Measurements from ENCODE around the gene IER5.
"Not testable (repeated sequence)": the region's sequence is repeated elsewhere in the genome, so short reads cannot be mapped to it uniquely, and the experiment has no call there.

IER5 gene

DNA sequence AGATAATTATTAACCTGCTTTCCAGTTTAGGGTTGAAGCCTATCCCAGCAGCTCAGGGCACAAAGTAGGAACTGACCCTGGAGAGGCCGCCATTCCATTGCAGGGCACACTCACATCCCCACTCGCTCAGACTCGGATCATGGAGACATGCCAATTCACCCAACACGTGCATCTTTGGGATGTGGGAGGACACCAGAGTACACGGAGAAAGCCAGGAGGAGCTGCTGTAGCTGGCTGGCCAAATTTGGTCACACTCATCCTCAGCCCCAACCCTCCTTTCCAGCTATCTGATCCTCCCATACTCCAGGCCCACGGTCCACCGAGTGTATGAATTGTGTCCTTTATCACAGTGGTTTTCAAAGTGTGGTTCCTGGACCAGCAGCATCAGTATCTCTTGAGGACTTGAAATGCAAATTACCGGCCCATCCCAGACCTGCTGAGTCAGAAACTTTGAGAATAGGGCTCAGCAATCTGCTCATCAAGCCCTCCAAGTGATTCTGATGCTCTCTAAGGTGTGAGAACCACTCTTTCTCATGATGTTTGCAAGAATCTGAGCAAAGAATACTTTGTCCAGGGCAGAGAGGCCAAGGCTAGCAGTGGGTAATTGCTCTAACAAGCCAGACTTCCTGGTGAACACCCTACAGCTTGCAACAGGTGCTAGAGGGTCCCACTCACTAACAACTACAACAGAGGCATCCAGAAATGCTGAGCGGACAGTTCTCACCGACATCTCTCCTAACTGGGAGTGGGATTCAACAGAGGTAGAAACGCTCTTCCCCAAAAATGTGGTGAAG is 26.3 kb downstream of the IER5 start:
- Mint-ChIP-seq H3K36me3 (ENCODE audit: insufficient read depth) (no peaks in the 10 kb centered on the region), H3K27me3 (peaks cover 25% of the 10 kb centered on the region), H3K27ac (ENCODE audit: low read depth) (no peak overlapping the region), H3K4me1 (no peaks in the 10 kb centered on the region), H3K9me3 (no peaks in the 10 kb centered on the region), H3K4me3 (no peak overlapping the region)
- no peak for ATAC-seq (replicated peaks; ENCODE audit: extremely low read depth, poor library complexity, severe bottlenecking)
- no peak for DNase-seq (ENCODE audit: low spot score in 2 of 2)

DNA sequence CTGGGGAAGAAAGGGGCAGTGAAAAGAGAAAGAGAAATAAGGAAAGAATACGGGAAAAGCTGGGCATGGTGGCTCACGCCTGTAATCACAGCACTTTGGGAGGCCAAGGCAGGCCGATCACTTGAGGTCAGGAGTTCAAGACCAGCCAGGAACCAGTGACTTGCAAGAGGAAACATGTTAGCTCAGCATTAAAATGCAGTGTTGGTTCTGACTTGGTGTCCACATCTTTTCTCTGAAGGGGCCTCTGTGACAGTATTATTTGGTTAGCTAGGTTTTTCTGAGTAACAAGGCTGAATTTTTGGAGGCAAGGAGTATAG is 26.8 kb downstream of the IER5 start:
- DNase-seq (ENCODE audit: low spot score in 2 of 2) (no peak), ATAC-seq (replicated peaks; ENCODE audit: extremely low read depth, poor library complexity, severe bottlenecking) (no peak)
- H3K27me3 Mint-ChIP-seq, result peaks cover 25% of the 10 kb centered on the region
- no peak overlapping the region for H3K27ac Mint-ChIP-seq (ENCODE audit: low read depth)
- H3K4me1 Mint-ChIP-seq, result no peaks in the 10 kb centered on the region
- no peak overlapping the region for H3K4me3 Mint-ChIP-seq
- H3K36me3 Mint-ChIP-seq (ENCODE audit: insufficient read depth), result no peaks in the 10 kb centered on the region
- H3K9me3 Mint-ChIP-seq, result no peaks in the 10 kb centered on the region

DNA sequence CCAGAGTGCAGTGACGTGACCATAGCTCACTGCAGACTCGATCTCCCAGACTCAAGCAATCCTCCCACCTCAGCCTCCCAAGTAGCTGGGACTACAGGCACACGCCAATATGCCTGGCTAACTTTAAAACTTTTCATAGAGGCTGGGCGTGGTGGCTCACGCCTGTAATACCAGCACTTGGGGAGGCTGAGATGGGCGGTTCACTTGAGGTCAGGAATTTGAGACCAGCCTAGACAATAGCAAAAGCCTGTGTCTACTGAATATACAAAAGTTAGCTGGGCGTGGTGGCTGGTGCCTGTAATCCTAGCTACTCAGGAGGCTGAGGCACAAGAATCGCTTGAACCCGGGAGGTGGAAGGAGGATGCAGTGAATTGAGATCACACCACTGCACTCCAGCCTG is 27.5 kb downstream of the IER5 start:
- not testable (repeated sequence) for ATAC-seq (replicated peaks; ENCODE audit: extremely low read depth, poor library complexity, severe bottlenecking); H3K9me3 Mint-ChIP-seq; H3K27ac Mint-ChIP-seq (ENCODE audit: low read depth)

DNA sequence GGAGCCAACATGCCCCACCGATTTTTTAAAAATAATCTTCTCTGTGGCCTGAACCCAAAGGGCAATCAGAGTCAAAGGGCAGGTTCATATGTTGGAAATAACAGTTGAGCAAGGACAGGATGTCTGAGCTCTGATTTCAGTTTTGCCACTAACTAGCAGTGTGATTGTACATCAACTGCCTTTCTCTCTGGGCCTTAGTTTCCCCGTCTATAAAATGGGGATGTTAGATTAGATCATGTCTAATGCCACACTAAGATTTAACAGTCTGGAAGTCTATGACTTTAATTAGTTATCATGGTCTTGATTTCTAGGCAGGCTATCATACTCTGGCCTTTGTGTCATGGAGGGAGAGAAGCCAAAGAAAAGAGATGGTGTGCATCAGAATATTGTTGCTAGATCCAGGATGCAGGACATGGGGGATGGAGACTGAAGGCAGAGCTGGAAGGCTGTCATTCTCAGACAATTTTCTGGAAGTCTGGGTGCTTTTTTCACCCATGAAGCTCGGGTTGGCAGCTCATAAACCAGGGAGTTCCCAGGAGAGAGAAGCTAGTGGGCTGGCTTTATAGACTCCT is 28.4 kb downstream of the IER5 start:
- no peaks in the 10 kb centered on the region for H3K4me1 Mint-ChIP-seq
- no peak for ATAC-seq (replicated peaks; ENCODE audit: extremely low read depth, poor library complexity, severe bottlenecking)

More for the DNA sequence above, 27.5 kb downstream of the IER5 start:
- DNase-seq (ENCODE audit: low spot score in 2 of 2); H3K4me3 Mint-ChIP-seq; H3K36me3 Mint-ChIP-seq (ENCODE audit: insufficient read depth); H3K4me1 Mint-ChIP-seq: not testable (repeated sequence)
- H3K27me3 Mint-ChIP-seq, result peaks cover 20% of the 10 kb centered on the region

DNA sequence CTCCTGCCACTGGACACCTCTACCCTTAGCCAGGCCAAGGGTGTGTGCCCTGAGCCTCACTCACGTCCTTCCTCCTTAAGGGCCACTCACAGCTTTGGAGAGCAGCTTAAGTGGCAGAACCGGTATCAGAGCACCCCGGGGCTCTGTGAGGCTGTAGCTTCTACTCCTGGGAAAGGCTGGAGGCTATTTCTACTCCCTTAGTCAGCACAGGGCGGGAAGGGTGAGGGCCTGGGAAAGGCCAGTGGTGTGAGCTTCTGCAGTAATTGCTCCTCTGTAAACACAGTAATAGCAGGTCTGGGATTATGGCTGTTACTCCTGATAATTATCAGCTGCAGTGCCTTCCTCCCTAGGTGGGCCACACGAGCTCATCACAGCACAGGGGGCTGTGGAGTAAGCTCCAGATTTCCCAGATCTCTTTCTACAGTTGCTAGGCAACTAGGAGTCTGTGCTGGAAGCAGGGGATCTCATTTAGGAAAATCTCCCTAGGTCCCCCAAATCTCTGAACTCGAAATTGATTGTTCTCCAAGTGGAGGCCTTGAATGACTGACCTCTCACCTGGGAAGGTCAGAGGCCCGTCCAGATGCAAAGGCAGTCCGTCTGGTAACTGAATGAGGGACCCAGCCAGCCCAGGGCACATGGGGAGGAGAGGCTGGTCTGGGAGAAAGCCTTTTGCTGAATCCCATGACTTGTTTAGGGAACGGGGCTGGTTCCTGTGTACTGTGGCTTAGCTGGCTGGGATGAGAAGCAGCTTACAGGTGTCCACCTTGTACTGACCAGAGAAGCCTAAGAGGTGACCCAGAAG is 29.3 kb downstream of the IER5 start:
- Mint-ChIP-seq H3K9me3 (no peaks in the 10 kb centered on the region), H3K27ac (ENCODE audit: low read depth) (no peak overlapping the region), H3K4me1 (no peaks in the 10 kb centered on the region), H3K36me3 (ENCODE audit: insufficient read depth) (no peaks in the 10 kb centered on the region), H3K27me3 (peaks cover under 1% of the 10 kb centered on the region), H3K4me3 (no peak overlapping the region)
- DNase-seq (ENCODE audit: low spot score in 2 of 2), result no peak
- no peak for ATAC-seq (replicated peaks; ENCODE audit: extremely low read depth, poor library complexity, severe bottlenecking)

More for the DNA sequence above, 28.4 kb downstream of the IER5 start:
- H3K9me3 Mint-ChIP-seq, result no peaks in the 10 kb centered on the region
- peaks cover 10% of the 10 kb centered on the region for H3K27me3 Mint-ChIP-seq
- H3K36me3 Mint-ChIP-seq (ENCODE audit: insufficient read depth), result no peaks in the 10 kb centered on the region
- H3K4me3 Mint-ChIP-seq, result no peak overlapping the region
- DNase-seq (ENCODE audit: low spot score in 2 of 2), result no peak
- H3K27ac Mint-ChIP-seq (ENCODE audit: low read depth), result no peak overlapping the region

DNA sequence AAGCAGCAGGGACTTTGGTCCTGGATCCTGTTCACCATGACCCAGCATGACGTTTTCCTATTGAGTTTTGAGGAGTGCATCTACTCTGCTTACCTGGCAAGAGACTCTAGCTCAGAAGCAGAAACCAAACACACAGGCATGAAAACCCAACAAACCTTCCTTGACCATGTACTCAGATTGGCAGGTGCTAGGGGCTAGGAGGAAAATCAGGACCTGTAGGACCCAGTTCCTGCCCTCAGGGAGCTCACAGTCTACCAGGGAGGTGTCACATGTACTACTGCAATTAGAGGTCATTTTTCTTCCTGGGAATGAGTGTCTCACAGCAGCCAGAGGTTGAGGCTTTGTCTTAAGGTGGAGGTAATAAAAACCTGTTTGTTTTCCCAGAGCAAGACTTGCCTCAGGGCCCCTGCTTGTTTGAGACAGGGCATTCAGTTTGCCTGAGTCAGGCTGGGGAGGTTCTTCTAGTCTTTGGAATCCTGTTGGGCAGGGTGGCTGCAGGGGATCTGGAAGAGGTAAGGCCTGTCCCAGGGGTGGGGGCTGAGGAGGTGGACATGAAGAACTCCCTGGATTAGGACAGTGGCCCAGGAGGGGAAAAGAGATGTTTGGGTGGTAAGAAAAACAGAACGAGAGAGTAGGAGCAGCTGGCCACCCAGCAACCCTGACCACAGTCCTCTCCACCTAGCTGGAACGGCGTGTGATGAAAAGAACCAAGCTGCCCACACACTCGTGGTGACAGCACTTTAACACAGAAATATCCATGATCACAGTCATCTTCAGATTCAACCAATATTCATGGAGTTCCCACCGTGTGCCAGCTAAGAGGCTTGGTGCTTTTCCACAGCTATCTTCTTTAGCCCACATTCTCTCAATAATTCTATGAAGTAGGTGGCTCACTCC is 30.8 kb downstream of the IER5 start:
- Mint-ChIP-seq H3K4me3 (no peak overlapping the region), H3K27ac (ENCODE audit: low read depth) (no peak overlapping the region), H3K27me3 (no peaks in the 10 kb centered on the region), H3K36me3 (ENCODE audit: insufficient read depth) (no peaks in the 10 kb centered on the region), H3K9me3 (no peaks in the 10 kb centered on the region), H3K4me1 (no peaks in the 10 kb centered on the region)
- ATAC-seq (replicated peaks; ENCODE audit: extremely low read depth, poor library complexity, severe bottlenecking) (no peak), DNase-seq (ENCODE audit: low spot score in 2 of 2) (no peak)

DNA sequence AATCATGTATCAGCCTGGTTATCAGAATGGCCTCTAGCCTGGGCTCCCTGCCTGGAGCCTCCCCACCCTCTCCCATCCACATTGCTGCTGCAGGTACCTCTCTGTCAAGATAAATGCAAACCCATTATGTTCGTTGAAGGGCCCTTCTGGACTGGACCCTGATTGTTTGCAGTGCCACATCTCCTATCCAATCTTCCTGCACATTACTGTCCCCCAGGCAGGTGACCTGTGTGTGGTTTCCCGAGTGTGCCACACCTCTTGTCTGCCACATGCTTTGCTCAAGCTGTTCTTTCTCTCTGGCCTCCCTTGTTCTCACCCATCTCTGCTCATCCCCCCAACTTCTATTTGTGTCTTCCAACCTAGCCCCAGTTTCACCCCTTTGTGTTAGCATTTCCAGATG is 32.4 kb downstream of the IER5 start:
- no peak for ATAC-seq (replicated peaks; ENCODE audit: extremely low read depth, poor library complexity, severe bottlenecking)
- DNase-seq (ENCODE audit: low spot score in 2 of 2), result no peak
- Mint-ChIP-seq H3K27ac (ENCODE audit: low read depth) (no peak overlapping the region), H3K4me3 (no peak overlapping the region), H3K36me3 (ENCODE audit: insufficient read depth) (no peaks in the 10 kb centered on the region), H3K9me3 (no peaks in the 10 kb centered on the region), H3K4me1 (no peaks in the 10 kb centered on the region), H3K27me3 (no peaks in the 10 kb centered on the region)

DNA sequence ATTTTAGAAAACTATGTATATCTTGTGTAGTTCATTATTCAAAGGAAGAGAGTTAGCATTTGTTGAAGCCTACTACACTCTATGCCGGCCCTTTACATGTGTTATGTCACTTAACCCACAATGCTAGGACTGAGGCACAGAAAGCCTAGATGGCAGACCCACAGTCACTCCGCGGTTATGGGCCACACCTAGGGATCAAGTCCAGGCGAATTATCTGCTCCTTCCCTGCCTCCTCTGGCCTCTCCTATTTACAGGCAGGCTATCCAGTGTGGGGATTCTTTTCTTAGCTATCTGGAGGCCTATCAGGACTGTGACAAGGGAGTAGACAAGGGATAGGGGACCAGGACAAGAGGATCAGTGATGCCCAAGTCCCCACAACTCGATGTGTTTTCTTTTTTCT is 33.0 kb downstream of the IER5 start:
- Mint-ChIP-seq H3K4me3 (no peak overlapping the region), H3K27ac (ENCODE audit: low read depth) (no peak overlapping the region), H3K9me3 (no peaks in the 10 kb centered on the region), H3K36me3 (ENCODE audit: insufficient read depth) (no peaks in the 10 kb centered on the region), H3K4me1 (no peaks in the 10 kb centered on the region), H3K27me3 (no peaks in the 10 kb centered on the region)
- DNase-seq (ENCODE audit: low spot score in 2 of 2) (no peak), ATAC-seq (replicated peaks; ENCODE audit: extremely low read depth, poor library complexity, severe bottlenecking) (no peak)

DNA sequence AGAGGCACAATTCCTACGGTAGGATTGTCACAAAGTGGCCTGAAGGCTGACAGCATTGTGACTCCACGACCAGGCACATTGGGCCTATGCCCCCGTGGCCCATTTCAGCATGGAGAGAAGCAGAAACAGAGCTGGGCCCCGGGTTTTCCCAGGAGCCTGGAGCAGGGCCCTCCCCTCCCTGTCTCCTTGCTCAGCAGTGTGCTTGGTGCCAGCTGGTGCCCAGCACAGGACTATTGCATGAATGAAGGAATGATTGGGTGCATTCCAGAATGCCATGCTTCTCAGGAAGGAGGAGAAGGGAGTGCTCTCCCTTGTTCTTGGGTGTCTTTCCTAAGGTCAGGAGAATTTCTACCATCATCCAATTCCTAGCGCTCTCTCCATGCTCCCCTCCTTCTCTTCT is 33.7 kb downstream of the IER5 start:
- H3K4me3 Mint-ChIP-seq, result no peak overlapping the region
- no peaks in the 10 kb centered on the region for H3K9me3 Mint-ChIP-seq
- H3K27me3 Mint-ChIP-seq, result no peaks in the 10 kb centered on the region
- DNase-seq (ENCODE audit: low spot score in 2 of 2) (no peak), ATAC-seq (replicated peaks; ENCODE audit: extremely low read depth, poor library complexity, severe bottlenecking) (no peak)
- H3K36me3 Mint-ChIP-seq (ENCODE audit: insufficient read depth), result no peaks in the 10 kb centered on the region
- no peak overlapping the region for H3K27ac Mint-ChIP-seq (ENCODE audit: low read depth)
- H3K4me1 Mint-ChIP-seq, result no peaks in the 10 kb centered on the region

DNA sequence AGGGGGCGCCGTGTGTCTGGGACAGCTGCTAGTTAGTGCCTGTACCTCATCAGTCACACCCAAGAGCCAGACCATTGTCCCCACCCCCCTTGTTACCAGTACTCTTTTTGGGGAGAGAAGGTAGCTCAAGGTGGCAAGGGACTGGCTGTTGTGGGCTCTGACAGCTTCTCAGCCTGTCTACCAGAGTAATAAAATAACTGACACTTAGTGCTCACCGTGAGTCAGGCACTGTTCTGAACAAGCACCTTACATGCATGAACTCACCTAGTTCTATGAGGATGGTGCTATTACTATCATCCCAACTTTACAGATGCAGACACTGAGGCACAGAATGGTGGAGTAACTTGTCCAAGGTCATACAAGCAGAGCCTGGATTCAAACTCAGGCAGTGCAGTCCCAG is 34.7 kb downstream of the IER5 start:
- Mint-ChIP-seq H3K9me3 (no peaks in the 10 kb centered on the region), H3K36me3 (ENCODE audit: insufficient read depth) (no peaks in the 10 kb centered on the region), H3K4me1 (no peaks in the 10 kb centered on the region), H3K4me3 (no peak overlapping the region), H3K27me3 (no peaks in the 10 kb centered on the region), H3K27ac (ENCODE audit: low read depth) (no peak overlapping the region)
- no peak for DNase-seq (ENCODE audit: low spot score in 2 of 2)
- no peak for ATAC-seq (replicated peaks; ENCODE audit: extremely low read depth, poor library complexity, severe bottlenecking)

DNA sequence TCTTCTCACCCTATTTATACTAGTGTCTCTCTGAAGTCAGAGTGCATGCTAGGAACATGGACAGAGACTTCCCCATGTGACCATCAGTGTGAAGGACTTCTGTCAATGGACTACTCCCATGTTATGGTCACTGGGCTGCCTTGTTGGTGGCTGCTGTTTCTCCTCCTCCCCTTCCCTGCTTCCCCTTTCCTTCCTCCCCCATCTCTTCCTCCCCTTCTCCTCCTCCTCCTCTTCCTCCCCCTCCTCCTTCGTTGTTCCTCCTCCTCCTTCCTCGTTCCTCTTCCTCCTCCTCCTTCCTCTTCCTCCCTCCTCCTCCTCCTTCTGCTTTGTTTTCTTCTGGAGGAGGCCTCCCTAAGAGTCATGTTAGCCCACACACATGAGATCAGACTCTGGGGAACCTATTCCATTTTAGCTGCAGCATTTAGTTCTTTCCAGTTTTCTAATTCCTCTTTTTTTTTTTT is 35.8 kb downstream of the IER5 start:
- DNase-seq (ENCODE audit: low spot score in 2 of 2), result no peak
- Mint-ChIP-seq H3K27ac (ENCODE audit: low read depth) (peak overlapping the region; percentile 2), H3K36me3 (ENCODE audit: insufficient read depth) (peaks cover 1% of the 10 kb centered on the region), H3K4me3 (no peak overlapping the region), H3K4me1 (no peaks in the 10 kb centered on the region), H3K27me3 (no peaks in the 10 kb centered on the region), H3K9me3 (no peaks in the 10 kb centered on the region)
- ATAC-seq (replicated peaks; ENCODE audit: extremely low read depth, poor library complexity, severe bottlenecking), result no peak

DNA sequence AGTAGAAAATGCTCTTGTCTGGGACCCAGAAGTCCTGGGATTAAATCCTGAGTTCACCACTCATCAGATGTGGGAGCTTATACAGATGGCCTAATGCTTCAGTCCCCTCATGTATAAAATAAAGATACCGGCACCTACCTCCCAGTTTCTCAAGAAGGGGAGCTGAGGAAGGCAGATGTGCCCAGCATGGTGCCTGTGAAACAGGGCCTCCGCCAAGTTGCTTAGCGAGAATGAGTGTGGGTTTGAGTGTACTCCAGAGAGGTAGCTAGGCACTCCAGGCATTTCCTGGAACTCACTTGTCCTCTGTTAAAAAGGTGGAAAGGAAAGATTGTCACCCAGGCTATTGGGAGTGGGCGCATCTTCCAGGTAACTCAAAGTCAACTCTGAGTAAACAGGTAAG is 37.8 kb downstream of the IER5 start:
- Mint-ChIP-seq H3K27ac (ENCODE audit: low read depth) (no peak overlapping the region), H3K36me3 (ENCODE audit: insufficient read depth) (peaks cover 1% of the 10 kb centered on the region), H3K27me3 (no peaks in the 10 kb centered on the region), H3K4me1 (peaks cover 12% of the 10 kb centered on the region), H3K4me3 (no peak overlapping the region), H3K9me3 (no peaks in the 10 kb centered on the region)
- ATAC-seq (replicated peaks; ENCODE audit: extremely low read depth, poor library complexity, severe bottlenecking) (no peak), DNase-seq (ENCODE audit: low spot score in 2 of 2) (no peak)

All from central memory CD8-positive, alpha-beta T cell (primary cell).